Sciatic nerve (tissue), 2 donors: Measurements from ENCODE around the gene MESD. TPM values are rescaled to one million over a fixed set of nuclear protein-coding genes. Genes with fewer than 3 reads are reported as not detected.

Experiments
- ATAC-seq: fragments of 200-7000 bp; cut with Tn5 transposase; one replicate; pipeline ENCODE4 v1.9.1; 2020; ENCODE audit warnings: mild to moderate bottlenecking, moderate library complexity
- DNase-seq: peaks from one replicate; pipeline ENCODE4 v3.0.0-alpha.2; 2020; ENCODE audit warnings: low spot score
- intact Hi-C: fragments of 100-400 bp; cut with DNase I; formaldehyde crosslinking; loops from one replicate; pipeline ENCODE4 v1.14.2; 2022
- total RNA-seq: library from RNA; stranded (reverse); fragmentation: NEBNext Ultra II Directional; extraction: Animal tissue kit (Norgen Biotek cat#: 25700); gene quantifications from one replicate; pipeline ENCODE4 v1.2.1, GENCODE V29; 2021
- donor health status: DM: no; HTN: no; CAD: no.
- donor health status: DM: no; HTN: no; CAD: no.

Gene MESD
- total RNA-seq, 1 donor from 2014 or later: 35.3 TPM

GRCh38 chr15:80997692-80998091 lies 8.1 kb upstream of the MESD start:
- intact Hi-C loops: no loop called here
- DNase-seq (no peak), ATAC-seq (no peak)

GRCh38 chr15:80996247-80996646 lies 6.6 kb upstream of the MESD start:
- ATAC-seq (no peak), DNase-seq (no peak)
- intact Hi-C loops: no loop called here

GRCh38 chr15:80992441-80992840 lies 2.8 kb upstream of the MESD start:
- intact Hi-C loops: no loop called here
- DNase-seq (no peak), ATAC-seq (no peak)

GRCh38 chr15:80992006-80992405 lies 2.4 kb upstream of the MESD start:
- ATAC-seq (no peak), DNase-seq (no peak)
- intact Hi-C loops: no loop called here

- intact Hi-C loops: no loop called here
- peak; percentile 81 for ATAC-seq
- peak; percentile 79 for DNase-seq
Observed at GRCh38 chr15:80991421-80991820, 1.8 kb upstream of the MESD start.

- DNase-seq: no peak
- no peak for ATAC-seq
- intact Hi-C loops: no loop called here
Observed at GRCh38 chr15:80990955-80991354, 1.3 kb upstream of the MESD start.

GRCh38 chr15:80989081-80989517 lies 520 bp downstream of the MESD start:
- intact Hi-C loops: no loop called here
- DNase-seq: no peak
- no peak for ATAC-seq

GRCh38 chr15:80988148-80988796 lies 1.3 kb downstream of the MESD start:
- intact Hi-C loops: no loop called here
- no peak for ATAC-seq
- DNase-seq: no peak

GRCh38 chr15:80986487-80986886 lies 3.1 kb downstream of the MESD start:
- ATAC-seq (no peak), DNase-seq (no peak)
- intact Hi-C loops: no loop called here

- DNase-seq: no peak
- no peak for ATAC-seq
- intact Hi-C loops: no loop called here
Observed at GRCh38 chr15:80985981-80986380, 3.6 kb downstream of the MESD start.

GRCh38 chr15:80984856-80985255 lies 4.8 kb downstream of the MESD start:
- intact Hi-C loops: no loop called here
- DNase-seq: no peak
- no peak for ATAC-seq

- ATAC-seq: no peak
- intact Hi-C loops: no loop called here
- DNase-seq: no peak
Observed at GRCh38 chr15:80982839-80983238, 6.8 kb downstream of the MESD start.

- ATAC-seq (no peak), DNase-seq (no peak)
- intact Hi-C loops: no loop called here
Observed at GRCh38 chr15:80982205-80982604, 7.4 kb downstream of the MESD start.

GRCh38 chr15:80979538-80980200 lies 9.9 kb downstream of the MESD start:
- DNase-seq (no peak), ATAC-seq (no peak)
- intact Hi-C loops: loop anchor here (10.0 kb wide), 1 partner anchor 525 kb away; no protein-coding TSS in a partner anchor

- ATAC-seq: no peak
- DNase-seq: no peak
- intact Hi-C loops: loop anchor here (10.0 kb wide), 1 partner anchor 524 kb away; no protein-coding TSS in a partner anchor
Observed at GRCh38 chr15:80978685-80979329, 10.8 kb downstream of the MESD start.

- peak; percentile 83 for DNase-seq
- ATAC-seq: peak; percentile 87
- intact Hi-C loops: loop anchor here (10.0 kb wide), 1 partner anchor 523 kb away; no protein-coding TSS in a partner anchor
Observed at GRCh38 chr15:80977627-80978036, 12.0 kb downstream of the MESD start.

GRCh38 chr15:80976851-80977250 lies 12.8 kb downstream of the MESD start:
- DNase-seq (no peak), ATAC-seq (peak; percentile 7)
- intact Hi-C loops: loop anchor here (10.0 kb wide), 1 partner anchor 522 kb away; no protein-coding TSS in a partner anchor

GRCh38 chr15:80974914-80975313 lies 14.7 kb downstream of the MESD start:
- intact Hi-C loops: loop anchor here (10.0 kb wide), 1 partner anchor 520 kb away; no protein-coding TSS in a partner anchor
- ATAC-seq (no peak), DNase-seq (no peak)

- intact Hi-C loops: loop anchor here (10.0 kb wide), 1 partner anchor 517 kb away; no protein-coding TSS in a partner anchor
- DNase-seq (no peak), ATAC-seq (no peak)
Observed at GRCh38 chr15:80972276-80972675, 17.3 kb downstream of the MESD start.

- no peak for ATAC-seq
- no peak for DNase-seq
- intact Hi-C loops: loop anchor here (10.0 kb wide), 1 partner anchor 516 kb away; no protein-coding TSS in a partner anchor
Observed at GRCh38 chr15:80971143-80971542, 18.5 kb downstream of the MESD start.
